ENCODE data around the gene LBH.
A peak's percentile ranks its signal among the peaks of the same experiment; 100 is the strongest.
"Not testable (repeated sequence)": the region's sequence is repeated elsewhere in the genome, so short reads cannot be mapped to it uniquely, and the experiment has no call there.

The LBH gene

GRCh38 chr2:30265052-30266015, 34.0 kb downstream of the LBH start:
- no peak for DNase-seq (ENCODE audit: low read depth)
- TF ChIP-seq, protein P1, sequence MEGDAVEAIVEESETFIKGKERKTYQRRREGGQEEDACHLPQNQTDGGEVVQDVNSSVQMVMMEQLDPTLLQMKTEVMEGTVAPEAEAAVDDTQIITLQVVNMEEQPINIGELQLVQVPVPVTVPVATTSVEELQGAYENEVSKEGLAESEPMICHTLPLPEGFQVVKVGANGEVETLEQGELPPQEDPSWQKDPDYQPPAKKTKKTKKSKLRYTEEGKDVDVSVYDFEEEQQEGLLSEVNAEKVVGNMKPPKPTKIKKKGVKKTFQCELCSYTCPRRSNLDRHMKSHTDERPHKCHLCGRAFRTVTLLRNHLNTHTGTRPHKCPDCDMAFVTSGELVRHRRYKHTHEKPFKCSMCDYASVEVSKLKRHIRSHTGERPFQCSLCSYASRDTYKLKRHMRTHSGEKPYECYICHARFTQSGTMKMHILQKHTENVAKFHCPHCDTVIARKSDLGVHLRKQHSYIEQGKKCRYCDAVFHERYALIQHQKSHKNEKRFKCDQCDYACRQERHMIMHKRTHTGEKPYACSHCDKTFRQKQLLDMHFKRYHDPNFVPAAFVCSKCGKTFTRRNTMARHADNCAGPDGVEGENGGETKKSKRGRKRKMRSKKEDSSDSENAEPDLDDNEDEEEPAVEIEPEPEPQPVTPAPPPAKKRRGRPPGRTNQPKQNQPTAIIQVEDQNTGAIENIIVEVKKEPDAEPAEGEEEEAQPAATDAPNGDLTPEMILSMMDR (conservative IDR thresholded peaks at IDR 0.05; ENCODE audit: low read depth, low read length), result no peak
- no peak overlapping the region for H3K4me3 ChIP-seq (ENCODE audit: low read length)

GRCh38 chr2:30266051-30266621, 34.8 kb downstream of the LBH start:
- no peak for DNase-seq (ENCODE audit: low read depth)
- no peak overlapping the region for H3K4me3 ChIP-seq (ENCODE audit: low read length)
- TF ChIP-seq, protein P1 (conservative IDR thresholded peaks at IDR 0.05; ENCODE audit: low read depth, low read length), result no peak

GRCh38 chr2:30266705-30267104, 35.4 kb downstream of the LBH start:
- H3K4me3 ChIP-seq (ENCODE audit: low read length), result no peak overlapping the region
- TF ChIP-seq, protein P1 (conservative IDR thresholded peaks at IDR 0.05; ENCODE audit: low read depth, low read length), result no peak
- no peak for DNase-seq (ENCODE audit: low read depth)

DNA sequence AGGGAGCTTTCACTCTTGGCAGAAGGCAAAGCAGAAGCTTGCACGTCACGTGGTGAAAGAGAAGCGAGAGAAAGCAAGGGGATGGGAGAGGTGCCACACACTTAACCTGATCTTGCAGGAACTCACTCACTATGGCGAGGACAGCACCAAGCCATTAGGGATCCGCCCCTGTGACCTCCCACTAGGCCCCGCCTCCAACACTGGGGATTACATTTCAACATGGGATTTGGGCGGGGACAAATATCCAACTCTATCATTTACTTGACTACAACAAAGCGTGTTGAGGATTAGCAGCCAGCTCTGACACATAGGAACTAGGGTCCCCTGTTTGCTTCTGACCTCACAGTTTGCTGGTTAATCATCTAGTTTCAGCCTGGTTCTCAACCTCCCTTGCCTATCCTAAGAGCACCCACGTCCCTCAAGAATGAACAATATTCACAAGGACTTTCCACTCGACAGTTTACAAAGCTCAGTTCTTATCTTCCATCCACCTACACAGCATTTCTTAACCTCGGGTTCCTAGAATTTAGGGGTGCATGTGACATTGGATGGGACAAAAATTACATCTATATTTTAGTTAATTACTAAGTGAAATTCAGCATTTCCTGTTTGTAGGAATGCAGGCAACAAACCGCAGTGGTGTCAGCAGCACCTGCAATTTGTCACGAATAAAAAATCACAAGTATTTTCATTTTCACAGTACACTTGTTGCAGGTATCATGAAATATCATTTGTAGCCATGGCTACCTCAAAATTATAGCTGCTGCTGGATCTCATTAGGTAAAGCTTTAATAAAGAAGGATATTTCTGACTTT, 36.0 kb downstream of the LBH start:
- TF ChIP-seq, protein P1 (conservative IDR thresholded peaks at IDR 0.05; ENCODE audit: low read depth, low read length), result no peak
- H3K4me3 ChIP-seq (ENCODE audit: low read length), result no peak overlapping the region
- peak; percentile 39 for DNase-seq (ENCODE audit: low read depth)

- no peak for DNase-seq (ENCODE audit: low read depth)
- TF ChIP-seq, protein P1 (conservative IDR thresholded peaks at IDR 0.05; ENCODE audit: low read depth, low read length), result no peak
- H3K4me3 ChIP-seq (ENCODE audit: low read length), result no peak overlapping the region
Observed at GRCh38 chr2:30268296-30268871, 37.0 kb downstream of the LBH start.

DNA sequence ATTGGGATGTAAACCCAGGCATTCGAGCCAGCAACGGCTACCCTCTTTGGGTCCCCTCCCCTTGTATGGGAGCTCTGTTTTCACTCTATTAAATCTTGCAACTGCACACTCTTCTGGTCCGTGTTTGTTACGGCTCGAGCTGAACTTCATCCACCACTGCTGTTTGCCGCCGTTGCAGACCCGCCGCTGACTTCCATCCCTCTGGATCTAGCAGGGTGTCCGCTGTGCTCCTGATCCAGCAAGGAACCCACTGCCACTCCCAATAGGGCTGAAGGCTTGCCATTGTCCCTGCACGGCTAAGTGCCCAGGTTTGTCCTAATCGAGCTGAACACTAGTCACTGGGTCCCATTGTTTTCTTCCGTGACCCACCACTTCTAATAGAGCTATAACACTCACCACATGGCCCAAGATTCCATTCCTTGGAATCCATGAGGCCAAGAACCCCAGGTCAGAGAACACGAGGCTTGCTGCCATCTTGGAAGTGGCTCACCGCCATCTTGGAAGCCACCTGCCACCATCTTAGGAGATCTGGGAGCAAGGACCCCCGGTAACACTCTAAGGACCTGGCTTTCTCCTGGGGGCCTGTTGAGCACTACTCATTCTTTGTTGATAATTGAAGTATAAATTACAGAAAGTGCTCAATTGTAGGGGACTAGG, 37.9 kb downstream of the LBH start:
- DNase-seq (ENCODE audit: low read depth); H3K4me3 ChIP-seq (ENCODE audit: low read length): not testable (repeated sequence)

All from retinal pigment epithelial cell (primary cell).